Heart right ventricle (tissue), 16 donors: ENCODE data around the gene PBLD. TPM values are rescaled to one million over a fixed set of nuclear protein-coding genes. Genes with fewer than 3 reads are reported as not detected.
"Not testable (repeated sequence)": the region's sequence is repeated elsewhere in the genome, so short reads cannot be mapped to it uniquely, and the experiment has no call there.

Experiments
- ATAC-seq, 8 donors: fragments of 200-7000 bp; cut with Tn5 transposase; one replicate each; pipeline ENCODE4 v1.9.1; 2020; ENCODE audit warnings: mild to moderate bottlenecking in 8 of 8, moderate library complexity in 8 of 8, moderate number of reproducible peaks in 1 of 8
- DNase-seq, 2 donors: peaks; one replicate each; pipeline ENCODE4 v3.0.0-alpha.2; 2020
- H3K27ac ChIP-seq, 10 donors: fragments of 200-600 bp; sonication (generic) in 2 of 10; one replicate each; pipeline versions ENCODE4 v1.5.0 to v1.8.0; 2020 to 2022; ENCODE audit warnings: mild to moderate bottlenecking in 3 of 10
- H3K27me3 ChIP-seq, 7 donors: fragments of 200-600 bp; one replicate each; pipeline ENCODE4 v1.8.0; 2021 to 2022; ENCODE audit warnings: mild to moderate bottlenecking in 2 of 7
- H3K36me3 ChIP-seq, 9 donors: fragments of 200-600 bp; sonication (generic) in 1 of 9; one replicate each; pipeline versions ENCODE4 v1.5.0 to v1.8.0; 2020 to 2022; ENCODE audit warnings: mild to moderate bottlenecking in 2 of 9
- H3K4me1 ChIP-seq, 9 donors: fragments of 200-600 bp; sonication (generic) in 1 of 9; one replicate each; pipeline versions ENCODE4 v1.5.0 to v1.8.0; 2020 to 2022; ENCODE audit warnings: mild to moderate bottlenecking in 4 of 9
- H3K4me3 ChIP-seq, 10 donors: fragments of 200-600 bp; sonication (generic) in 2 of 10; one replicate each; pipeline versions ENCODE4 v1.5.0 to v1.8.0; 2020 to 2022; ENCODE audit warnings: mild to moderate bottlenecking in 7 of 10, moderate library complexity in 2 of 10
- H3K9me3 ChIP-seq, 11 donors: fragments of 200-600 bp in 10 of 11; sonication (generic) in 2 of 11; one replicate each; pipeline versions ENCODE4 v1.5.0 to v1.8.0; 2013 to 2022; ENCODE audit warnings: mild to moderate bottlenecking in 2 of 11, control low read depth in 1 of 11, moderate library complexity in 1 of 11
- WGBS, 2 donors: extraction: QIAGEN DNeasy Blood & Tissue Kit; methylation state at CpG; one replicate each; pipeline ENCODE4 v1.1.7; 2013; ENCODE audit warnings: inconsistent platforms in 1 of 2; 5-methylcytosine and 5-hydroxymethylcytosine counted together
- intact Hi-C, 10 donors: fragments of 100-400 bp; cut with DNase I; formaldehyde crosslinking; loops; one replicate each; pipeline versions ENCODE4 v1.11.1 to v1.14.2; 2022
- polyA plus RNA-seq, 2 donors: library from polyadenylated mRNA; stranded (reverse); fragments of 200-250 nt; gene quantifications; one replicate each; pipeline ENCODE4 v1.2.3, GENCODE V29; 2013
- total RNA-seq, 10 donors: library from RNA; stranded (reverse); fragmentation: NEBNext Ultra II Directional in 3 of 10; extraction: Animal tissue kit (Norgen Biotek cat#: 25700) in 3 of 10; gene quantifications; one replicate each; pipeline versions ENCODE4 v1.2.1 to v1.2.4, GENCODE V29; 2021 to 2023
- TF ChIP-seq, protein P1 (sequence below), 9 donors: fragments of 200-600 bp; sonication (generic) in 2 of 9; IDR thresholded peaks; one replicate each; pipeline versions ENCODE4 v1.5.0 to v1.8.0; 2021 to 2022; ENCODE audit warnings: antibody characterized with exemption in 9 of 9, mild to moderate bottlenecking in 5 of 9, moderate library complexity in 1 of 9
- donor health status: Arrhythmogenic right ventricular cardiomyopathy.
- donor health status: ischemic (EF 13 %, LVEDD 7.1; RV severe dilation, severe dysfunction).
- donor health status: healthy with polysubstance abuse.
- donor health status: DM: no; HTN: yes; CAD: no.
- donor health status: DM: no; HTN: no; CAD: no.
- donor health status: ischemic (EF 25% LVEDD 6.9; RV normal size, moderate dysfunction).
- donor health status: ischemic (EF 25% LVEDD 5.7; RV mildly dilated, moderate dysfunction).
- donor health status: healthy.
- donor health status: DM: yes; HTN: yes; CAD: no.
- donor health status: Ischemic cardiomyopathy.
- donor health status: ischemic (EF 35%, LVEDD 5.7; RV mildly dilated, moderate dysfunction).
- donor health status: nonischemic (EF 11% LVEDD 7.7; RV severe dilation, severe dysfunction).
- donor health status: DM: yes; HTN: yes; CAD: no.
- donor health status: PGD.
- donor health status: ischemic (EF 29% LVEDD 5.4; RV normal size, mild dysfunction).
- donor health status: nonischemic (EF 23%, LVEDD 6.1; RV moderate dilation, normal function).

PBLD gene
- total and polyA plus RNA-seq, 12 donors, result 1.3 to 8.1 (median 5.5) TPM

DNA sequence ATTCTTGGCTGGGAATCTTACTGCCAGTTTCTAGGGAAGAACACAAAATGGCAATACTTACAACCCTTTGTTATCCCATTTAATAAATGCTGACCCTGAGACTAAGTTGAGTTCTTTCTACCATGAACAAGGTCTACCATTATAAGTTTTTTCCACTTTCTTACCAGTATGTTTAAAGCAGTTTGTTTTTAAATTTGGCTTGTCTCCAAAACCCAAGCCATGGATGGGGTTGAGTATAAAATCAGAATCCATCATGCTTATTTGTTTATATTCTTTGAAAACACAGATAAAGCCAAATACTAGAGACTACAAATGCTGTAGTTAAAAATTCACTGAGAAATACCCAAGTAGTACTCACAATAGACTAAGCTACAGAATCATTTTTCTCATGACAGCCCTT lies 42.0 kb downstream of the PBLD start:
- Histone ChIP-seq H3K27ac (no peak overlapping the region), H3K4me3 (no peak overlapping the region), H3K36me3 (peaks cover 0 to 4% (median 0%) of the 10 kb centered on the region in 9 donors), H3K27me3 (no peaks in the 10 kb centered on the region), H3K4me1 (no peaks in the 10 kb centered on the region), H3K9me3 (no peaks in the 10 kb centered on the region)
- no peak for DNase-seq
- no peak for ATAC-seq
- TF ChIP-seq, protein P1, sequence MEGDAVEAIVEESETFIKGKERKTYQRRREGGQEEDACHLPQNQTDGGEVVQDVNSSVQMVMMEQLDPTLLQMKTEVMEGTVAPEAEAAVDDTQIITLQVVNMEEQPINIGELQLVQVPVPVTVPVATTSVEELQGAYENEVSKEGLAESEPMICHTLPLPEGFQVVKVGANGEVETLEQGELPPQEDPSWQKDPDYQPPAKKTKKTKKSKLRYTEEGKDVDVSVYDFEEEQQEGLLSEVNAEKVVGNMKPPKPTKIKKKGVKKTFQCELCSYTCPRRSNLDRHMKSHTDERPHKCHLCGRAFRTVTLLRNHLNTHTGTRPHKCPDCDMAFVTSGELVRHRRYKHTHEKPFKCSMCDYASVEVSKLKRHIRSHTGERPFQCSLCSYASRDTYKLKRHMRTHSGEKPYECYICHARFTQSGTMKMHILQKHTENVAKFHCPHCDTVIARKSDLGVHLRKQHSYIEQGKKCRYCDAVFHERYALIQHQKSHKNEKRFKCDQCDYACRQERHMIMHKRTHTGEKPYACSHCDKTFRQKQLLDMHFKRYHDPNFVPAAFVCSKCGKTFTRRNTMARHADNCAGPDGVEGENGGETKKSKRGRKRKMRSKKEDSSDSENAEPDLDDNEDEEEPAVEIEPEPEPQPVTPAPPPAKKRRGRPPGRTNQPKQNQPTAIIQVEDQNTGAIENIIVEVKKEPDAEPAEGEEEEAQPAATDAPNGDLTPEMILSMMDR (IDR thresholded peaks at IDR 0.05), result no peak
- intact Hi-C loops, result no loop called here

DNA sequence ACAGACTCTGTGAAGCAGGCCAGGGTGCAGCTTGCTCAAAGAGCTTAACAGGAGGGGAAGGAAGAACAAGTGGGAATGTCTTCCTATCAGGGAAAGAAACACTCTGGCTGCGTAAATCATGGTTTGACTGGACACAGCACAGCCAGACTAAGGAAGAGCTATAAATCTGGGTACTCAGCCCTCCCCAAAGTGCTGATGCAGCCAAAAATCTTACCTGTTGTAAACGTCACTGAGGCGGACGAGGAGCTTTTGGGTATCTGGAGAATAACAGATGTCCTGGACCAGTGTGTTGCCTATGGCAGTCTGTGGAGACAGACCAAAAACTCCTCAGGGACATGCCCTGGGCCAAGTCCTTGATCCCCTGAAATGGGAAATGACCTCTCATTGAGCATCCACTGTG lies 44.0 kb downstream of the PBLD start:
- Histone ChIP-seq H3K9me3 (no peaks in the 10 kb centered on the region), H3K4me3 (no peak overlapping the region), H3K36me3 (no peaks in the 10 kb centered on the region), H3K4me1 (no peaks in the 10 kb centered on the region), H3K27me3 (no peaks in the 10 kb centered on the region), H3K27ac (no peak overlapping the region)
- TF ChIP-seq, protein P1 (IDR thresholded peaks at IDR 0.05), result no peak
- WGBS, 2 donors, result 96 to 97% methylated on average over 4 of the region's 4 CpGs
- intact Hi-C loops, result no loop called here
- ATAC-seq, result no peak
- no peak for DNase-seq

DNA sequence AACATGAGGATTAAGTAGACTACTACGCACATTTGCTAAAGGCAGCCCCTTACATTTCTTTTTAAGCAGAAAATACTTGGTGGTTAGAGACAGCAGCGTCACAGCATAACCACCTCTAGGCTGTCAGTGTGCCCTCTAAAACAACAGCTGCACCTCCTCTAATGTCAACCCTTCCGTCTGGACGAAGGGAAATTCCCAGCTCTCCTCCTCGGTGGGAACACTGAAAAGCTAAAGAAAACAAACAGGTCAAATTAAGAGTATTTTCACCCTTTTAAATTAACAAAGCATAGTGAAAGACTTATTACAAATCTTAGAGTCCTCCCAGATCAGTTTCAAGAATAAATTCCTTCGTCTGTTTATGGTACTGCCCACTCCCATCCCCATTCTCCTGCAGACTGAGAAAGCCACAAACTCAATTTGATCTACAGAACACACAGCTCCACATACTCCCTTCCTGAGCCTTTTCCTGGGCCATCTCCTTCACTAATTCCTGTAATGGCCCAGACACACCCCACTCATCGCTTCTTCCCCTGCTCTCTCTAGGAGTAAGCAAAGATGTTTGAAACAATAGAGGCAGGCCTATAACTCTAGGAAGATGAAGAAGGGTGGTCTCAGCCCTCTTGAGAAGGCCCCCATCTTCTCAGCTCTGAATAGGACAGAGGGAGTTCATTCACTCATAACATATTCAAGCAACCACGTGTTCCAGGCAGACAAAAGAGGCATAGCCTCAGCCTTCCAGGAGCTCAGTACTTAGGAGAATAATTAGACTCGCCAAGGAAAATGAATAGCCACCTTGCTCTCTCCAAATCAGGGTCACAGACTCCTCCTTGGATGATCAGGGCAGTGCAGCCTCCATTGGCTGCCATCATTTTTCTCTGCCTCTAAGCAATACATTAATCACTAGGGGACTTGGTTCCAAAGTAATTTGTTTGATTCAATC lies 48.4 kb downstream of the PBLD start:
- no peaks in the 10 kb centered on the region for H3K36me3 ChIP-seq
- no peaks in the 10 kb centered on the region for H3K4me1 ChIP-seq
- no peak overlapping the region for H3K27ac ChIP-seq
- no peak for ATAC-seq
- 64 to 72% methylated on average over 9 of the region's 9 CpGs for WGBS, 2 donors
- DNase-seq, result no peak
- no peaks in the 10 kb centered on the region for H3K27me3 ChIP-seq
- TF ChIP-seq, protein P1 (IDR thresholded peaks at IDR 0.05), result no peak
- intact Hi-C loops, result no loop called here
- no peaks in the 10 kb centered on the region for H3K9me3 ChIP-seq
- no peak overlapping the region for H3K4me3 ChIP-seq

DNA sequence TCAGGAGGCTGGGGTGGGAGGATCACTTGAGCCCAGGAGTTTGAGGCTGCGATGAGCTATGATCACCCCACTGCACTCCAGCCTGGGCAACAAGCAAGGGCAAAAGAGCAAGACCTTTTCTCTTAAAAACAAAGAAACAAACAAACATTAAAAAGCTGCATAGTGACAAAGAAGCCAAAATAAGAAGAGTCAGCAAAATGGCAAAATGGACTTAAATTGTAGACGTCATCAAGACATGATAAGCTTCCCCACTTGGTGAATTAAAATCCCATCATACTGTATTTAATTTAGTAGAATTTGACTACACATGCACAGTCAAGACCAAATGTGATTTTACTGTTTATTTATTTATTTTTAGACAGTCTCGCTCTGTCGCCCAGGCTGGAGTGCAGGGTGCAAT lies 52.0 kb downstream of the PBLD start:
- DNase-seq (no peak), ATAC-seq (no peak)
- no peaks in the 10 kb centered on the region for H3K27me3 ChIP-seq
- TF ChIP-seq, protein P1 (IDR thresholded peaks at IDR 0.05), result no peak
- H3K9me3 ChIP-seq, result peaks cover 0 to 23% (median 0%) of the 10 kb centered on the region in 11 donors
- no peak overlapping the region for H3K27ac ChIP-seq
- no peak overlapping the region for H3K4me3 ChIP-seq
- intact Hi-C loops, result no loop called here
- no peaks in the 10 kb centered on the region for H3K4me1 ChIP-seq
- H3K36me3 ChIP-seq, result no peaks in the 10 kb centered on the region
- 96% methylated on average over 4 of the region's 4 CpGs for WGBS, 2 donors

DNA sequence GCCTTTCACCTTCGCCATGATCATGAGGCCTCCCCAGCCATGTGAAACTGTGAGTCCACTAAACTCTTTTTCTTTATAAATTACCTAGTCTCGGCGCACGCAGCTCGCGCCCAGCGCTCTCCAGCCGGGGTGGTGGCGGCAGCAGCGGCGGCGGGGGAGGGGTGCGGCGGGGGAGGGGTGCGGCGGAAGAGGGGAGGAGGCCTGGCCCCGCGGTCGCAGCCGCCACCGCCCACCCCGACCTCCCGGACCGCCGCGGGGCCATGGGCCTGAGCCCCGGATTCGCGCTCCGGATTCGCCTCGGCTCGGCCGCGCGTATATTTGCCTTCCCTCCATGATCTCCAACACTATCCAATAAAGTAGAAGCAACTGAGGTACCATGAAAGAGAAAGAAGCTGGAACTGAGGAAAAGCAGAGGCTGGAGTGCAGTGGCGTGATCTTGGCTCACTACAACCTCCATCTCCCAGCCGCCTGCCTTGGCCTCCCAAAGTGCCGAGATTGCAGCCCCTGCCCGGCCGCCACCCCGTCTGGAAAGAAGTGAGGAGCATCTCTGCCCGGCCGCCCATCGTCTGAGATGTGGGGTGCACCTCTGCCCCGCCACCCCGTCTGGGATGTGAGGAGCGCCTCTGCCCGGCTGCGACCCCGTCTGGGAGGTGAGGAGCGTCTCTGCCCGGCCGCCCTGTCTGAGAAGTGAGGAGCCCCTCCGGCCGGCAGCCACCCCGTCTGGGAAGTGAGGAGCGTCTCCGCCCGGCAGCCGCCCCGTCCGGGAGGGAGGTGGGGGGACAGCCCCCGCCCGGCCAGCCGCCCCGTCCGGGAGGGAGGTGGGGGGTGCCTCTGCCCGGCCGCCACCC lies 53.6 kb downstream of the PBLD start:
- peaks cover 0 to 23% (median 0%) of the 10 kb centered on the region in 11 donors for H3K9me3 ChIP-seq
- H3K36me3 ChIP-seq, ATAC-seq, H3K27ac ChIP-seq, DNase-seq, H3K27me3 ChIP-seq, H3K4me3 ChIP-seq, H3K4me1 ChIP-seq, intact Hi-C loops: not testable (repeated sequence)
- 96 to 97% methylated on average over 65 to 70 of the region's 70 CpGs for WGBS, 2 donors

DNA sequence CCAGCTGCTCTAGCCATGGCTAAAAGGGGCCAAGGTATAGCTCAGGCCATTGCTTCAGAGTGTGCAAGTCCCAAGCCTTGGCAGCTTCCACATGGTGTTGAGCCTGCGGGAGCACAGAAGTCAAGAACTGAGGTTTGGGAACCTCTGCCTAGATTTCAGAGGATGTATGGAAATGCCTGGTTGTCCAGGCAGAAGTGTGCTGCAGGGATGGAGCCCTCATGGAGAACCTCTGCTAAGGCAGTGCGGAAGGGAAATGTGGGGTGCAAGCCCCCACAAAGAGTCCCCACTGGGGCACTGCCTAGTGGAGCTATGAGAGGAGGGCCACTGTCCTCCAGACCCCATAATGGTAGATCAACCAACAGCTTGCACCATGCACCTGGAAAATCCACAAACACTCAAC lies 54.9 kb downstream of the PBLD start:
- H3K36me3 ChIP-seq, intact Hi-C loops, H3K27ac ChIP-seq, H3K4me3 ChIP-seq, ATAC-seq, H3K4me1 ChIP-seq, DNase-seq, H3K27me3 ChIP-seq: not testable (repeated sequence)
- H3K9me3 ChIP-seq, result peaks cover 0 to 23% (median 0%) of the 10 kb centered on the region in 11 donors
- 99 to 100% methylated on average over 2 of the region's 2 CpGs for WGBS, 2 donors
